Thymus (tissue), 11 donors: ENCODE data around the gene CNR2. TPM values are rescaled to one million over a fixed set of nuclear protein-coding genes. Genes with fewer than 3 reads are reported as not detected.
"Not testable (repeated sequence)": the region's sequence is repeated elsewhere in the genome, so short reads cannot be mapped to it uniquely, and the experiment has no call there.

Experiments
- DNase-seq, 9 donors: peaks; one replicate each; pipeline ENCODE4 v3.0.0-alpha.2; 2013; ENCODE audit warnings: low spot score in 9 of 9, low read depth in 6 of 9, missing footprints in 1 of 9
- H3K27ac ChIP-seq, 2 donors: one replicate each; pipeline ENCODE4 v1.5.1; 2013; ENCODE audit warnings: control low read depth in 1 of 2, low read depth in 1 of 2, low read length in 1 of 2, mild to moderate bottlenecking in 1 of 2, moderate library complexity in 1 of 2
- H3K27me3 ChIP-seq, 2 donors: one replicate each; pipeline ENCODE4 v1.5.1; 2013; ENCODE audit warnings: low read length in 1 of 2; ENCODE audit not compliant: control insufficient read depth in 2 of 2, insufficient read depth in 1 of 2
- H3K36me3 ChIP-seq, 2 donors: one replicate each; pipeline ENCODE4 v1.5.1; 2013; ENCODE audit warnings: low read length in 1 of 2, mild to moderate bottlenecking in 1 of 2, moderate library complexity in 1 of 2; ENCODE audit not compliant: control insufficient read depth in 2 of 2, insufficient read depth in 2 of 2
- H3K4me1 ChIP-seq, 2 donors: one replicate each; pipeline ENCODE4 v1.5.1; 2013; ENCODE audit warnings: low read length in 2 of 2; ENCODE audit not compliant: control insufficient read depth in 2 of 2, insufficient read depth in 2 of 2
- H3K4me3 ChIP-seq, 2 donors: one replicate each; pipeline ENCODE4 v1.5.1; 2013; ENCODE audit warnings: low read length in 2 of 2, control low read depth in 1 of 2, mild to moderate bottlenecking in 1 of 2
- H3K9me3 ChIP-seq, 2 donors: one replicate each; pipeline ENCODE4 v1.5.1; 2013; ENCODE audit warnings: low read length in 1 of 2, mild to moderate bottlenecking in 1 of 2; ENCODE audit not compliant: control insufficient read depth in 2 of 2, insufficient read depth in 1 of 2
- WGBS: extraction: QIAGEN DNeasy Blood & Tissue Kit; methylation state at CpG from one replicate; pipeline ENCODE4 v1.1.7; 2013; 5-methylcytosine and 5-hydroxymethylcytosine counted together
- polyA plus RNA-seq: library from polyadenylated mRNA; stranded (reverse); fragments of 200-250 nt; gene quantifications from one replicate; pipeline ENCODE4 v1.2.3, GENCODE V29; 2013
- total RNA-seq: library from RNA; stranded (reverse); fragments of 120-200 nt; gene quantifications from one replicate; pipeline ENCODE4 v1.2.4, GENCODE V29; 2013
- donor health status: healthy.

CNR2 gene
- total and polyA plus RNA-seq, 2 donors = 1.5 to 1.8 TPM

DNA sequence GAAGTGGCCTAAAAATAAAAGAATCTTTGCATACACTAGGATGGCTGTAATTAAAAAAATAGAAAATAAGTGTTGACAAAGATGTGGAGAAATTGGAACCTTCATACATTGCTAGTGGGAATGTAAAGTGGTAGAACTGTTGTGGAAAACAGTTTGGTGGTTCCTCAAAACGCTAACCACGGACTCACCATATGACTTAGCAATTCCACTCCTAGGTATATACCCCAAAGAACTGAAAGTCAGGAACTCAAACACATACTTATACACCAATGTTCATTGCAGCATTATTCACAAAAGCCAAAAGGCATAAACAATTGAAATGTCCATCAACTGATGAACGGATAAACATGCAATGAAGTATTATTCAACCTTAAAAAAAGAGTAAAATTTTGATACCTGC, 77.1 kb downstream of the CNR2 start:
- Histone ChIP-seq H3K9me3 (no peaks in the 10 kb centered on the region), H3K4me1 (peaks cover 0 to 8% of the 10 kb centered on the region in 2 donors), H3K36me3 (no peaks in the 10 kb centered on the region), H3K4me3 (no peak overlapping the region), H3K27ac (no peak overlapping the region), H3K27me3 (peaks cover 0 to 3% of the 10 kb centered on the region in 2 donors)
- 63% methylated on average over 3 of the region's 3 CpGs for WGBS
- DNase-seq = no peak

GRCh38 chr1:23834156-23834555, 79.0 kb downstream of the CNR2 start:
- H3K4me1 ChIP-seq, H3K27ac ChIP-seq, DNase-seq, H3K36me3 ChIP-seq, H3K9me3 ChIP-seq, H3K27me3 ChIP-seq, H3K4me3 ChIP-seq: not testable (repeated sequence)
- 92% methylated on average over 6 of the region's 6 CpGs for WGBS

DNA sequence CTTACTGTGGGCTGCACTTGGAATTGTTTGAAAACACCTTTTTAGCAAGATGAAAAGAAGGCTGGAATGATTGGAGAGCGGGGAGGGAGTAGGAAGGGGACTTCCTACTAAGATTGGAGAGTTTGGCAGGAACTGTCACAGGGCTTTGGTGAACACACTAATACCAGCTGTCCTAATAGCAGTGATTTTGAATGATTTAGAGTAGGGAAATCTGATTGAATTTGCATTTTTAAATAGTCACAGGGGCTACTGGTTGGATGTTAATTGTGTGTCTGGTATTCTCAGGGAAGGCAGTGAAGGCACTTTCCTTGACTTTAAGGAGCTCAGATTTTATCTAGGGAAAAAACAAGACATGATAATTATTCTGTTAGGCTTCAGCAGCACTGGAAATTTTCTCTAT, 85.4 kb downstream of the CNR2 start:
- H3K36me3 ChIP-seq = no peaks in the 10 kb centered on the region
- DNase-seq = no peak
- no peaks in the 10 kb centered on the region for H3K27me3 ChIP-seq
- H3K27ac ChIP-seq = no peak overlapping the region
- 95% methylated on average over 1 of the region's 1 CpG for WGBS
- H3K4me3 ChIP-seq = no peak overlapping the region
- no peaks in the 10 kb centered on the region for H3K9me3 ChIP-seq
- peaks cover 2 to 12% of the 10 kb centered on the region in 2 donors for H3K4me1 ChIP-seq

- 98% methylated on average over 13 of the region's 13 CpGs for WGBS
- H3K27ac ChIP-seq, DNase-seq, H3K4me3 ChIP-seq, H3K36me3 ChIP-seq, H3K9me3 ChIP-seq, H3K27me3 ChIP-seq: not testable (repeated sequence)
- peaks cover 2 to 12% of the 10 kb centered on the region in 2 donors for H3K4me1 ChIP-seq
Measured at GRCh38 chr1:23826590-23826989, 86.6 kb downstream of the CNR2 start.

GRCh38 chr1:23825762-23826522, 87.2 kb downstream of the CNR2 start:
- 70% methylated on average over 24 of the region's 24 CpGs for WGBS
- H3K4me1 ChIP-seq = peaks cover 2 to 12% of the 10 kb centered on the region in 2 donors
- H3K9me3 ChIP-seq = no peaks in the 10 kb centered on the region
- no peaks in the 10 kb centered on the region for H3K36me3 ChIP-seq
- peak overlapping the region in 1 of 2 donors; percentile 59 for H3K27ac ChIP-seq
- H3K27me3 ChIP-seq = no peaks in the 10 kb centered on the region
- DNase-seq = peak in 1 of 9 donors; percentile 28
- peak overlapping the region; percentile 63 to 87 for H3K4me3 ChIP-seq

- peak within 1 kb of the TSS; percentile 63 to 87 for H3K4me3 ChIP-seq
- under 1% methylated on average over 42 of the region's 42 CpGs for WGBS
- peak; percentile 49 to 94 (median 82) for DNase-seq
- peaks cover 0 to 1% of the 10 kb centered on the region in 2 donors for H3K36me3 ChIP-seq
- no peaks in the 10 kb centered on the region for H3K9me3 ChIP-seq
- peaks cover 2 to 12% of the 10 kb centered on the region in 2 donors for H3K4me1 ChIP-seq
- peak within 1 kb of the TSS; percentile 85 to 88 for H3K27ac ChIP-seq
- H3K27me3 ChIP-seq = no peaks in the 10 kb centered on the region
Measured at GRCh38 chr1:23825076-23825761, 87.9 kb downstream of the CNR2 start, which contains the start of gene HMGCL. TSS of gene HMGCL (minus strand) at chr1:23825429. CDS start at chr1:23825415, 14 bp downstream.

DNA sequence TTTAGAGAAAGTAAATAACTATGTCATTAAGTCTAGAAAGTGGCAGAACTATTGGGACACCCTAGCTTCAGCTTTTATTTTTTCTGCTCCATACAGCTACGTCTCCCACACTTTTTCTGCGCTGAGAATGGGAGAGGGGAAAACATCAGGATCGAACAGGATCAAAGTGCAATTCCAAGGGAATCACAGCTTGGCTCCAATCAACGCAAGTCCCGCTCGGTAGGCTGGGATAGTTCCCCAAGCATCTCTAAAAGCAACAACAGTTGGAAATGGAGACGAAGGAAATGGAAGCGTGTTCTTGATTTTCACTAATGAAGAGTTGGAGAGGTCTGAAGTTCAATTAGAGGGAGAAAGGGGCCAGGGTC, 88.5 kb downstream of the CNR2 start:
- no peaks in the 10 kb centered on the region for H3K27me3 ChIP-seq
- peaks cover 0 to 5% of the 10 kb centered on the region in 2 donors for H3K36me3 ChIP-seq
- H3K4me1 ChIP-seq = peaks cover 2 to 12% of the 10 kb centered on the region in 2 donors
- DNase-seq = no peak
- peak overlapping the region; percentile 85 to 88 for H3K27ac ChIP-seq
- WGBS = 6% methylated on average over 8 of the region's 8 CpGs
- H3K9me3 ChIP-seq = no peaks in the 10 kb centered on the region
- peak overlapping the region; percentile 63 to 87 for H3K4me3 ChIP-seq

- no peaks in the 10 kb centered on the region for H3K9me3 ChIP-seq
- H3K27me3 ChIP-seq = no peaks in the 10 kb centered on the region
- no peak overlapping the region for H3K27ac ChIP-seq
- peaks cover 0 to 5% of the 10 kb centered on the region in 2 donors for H3K36me3 ChIP-seq
- H3K4me3 ChIP-seq = no peak overlapping the region
- H3K4me1 ChIP-seq = peaks cover 2 to 12% of the 10 kb centered on the region in 2 donors
- no peak for DNase-seq
- 96% methylated on average over 7 of the region's 7 CpGs for WGBS
Measured at GRCh38 chr1:23823767-23824166, 89.4 kb downstream of the CNR2 start.
